ENCODE results near the gene SLC16A8. TPM values are rescaled to one million over a fixed set of nuclear protein-coding genes. Genes with fewer than 3 reads are reported as not detected.
"Not testable (repeated sequence)": the region's sequence is repeated elsewhere in the genome, so short reads cannot be mapped to it uniquely, and the experiment has no call there.

The SLC16A8 gene, protein sequence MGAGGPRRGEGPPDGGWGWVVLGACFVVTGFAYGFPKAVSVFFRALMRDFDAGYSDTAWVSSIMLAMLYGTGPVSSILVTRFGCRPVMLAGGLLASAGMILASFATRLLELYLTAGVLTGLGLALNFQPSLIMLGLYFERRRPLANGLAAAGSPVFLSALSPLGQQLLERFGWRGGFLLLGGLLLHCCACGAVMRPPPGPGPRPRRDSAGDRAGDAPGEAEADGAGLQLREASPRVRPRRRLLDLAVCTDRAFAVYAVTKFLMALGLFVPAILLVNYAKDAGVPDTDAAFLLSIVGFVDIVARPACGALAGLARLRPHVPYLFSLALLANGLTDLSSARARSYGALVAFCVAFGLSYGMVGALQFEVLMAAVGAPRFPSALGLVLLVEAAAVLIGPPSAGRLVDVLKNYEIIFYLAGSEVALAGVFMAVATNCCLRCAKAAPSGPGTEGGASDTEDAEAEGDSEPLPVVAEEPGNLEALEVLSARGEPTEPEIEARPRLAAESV
- 1 to 10 TPM; 1.2 to 3.5 (median 2.2) TPM for polyA plus RNA-seq (ENCODE audit: insufficient read length in 10 of 10)
- long read RNA-seq, donor 1: 0 reads
- long read RNA-seq, donor 2: 0 reads
- long read RNA-seq, donor 3: 0 reads
- long read RNA-seq, donor 4: 0 reads
- long read RNA-seq, donor 5: 0 reads
- long read RNA-seq, donor 6: 0 reads
- long read RNA-seq, donor 7: 0 reads
- long read RNA-seq, donor 8: 0 reads
- long read RNA-seq, donor 9: 0 reads

DNA sequence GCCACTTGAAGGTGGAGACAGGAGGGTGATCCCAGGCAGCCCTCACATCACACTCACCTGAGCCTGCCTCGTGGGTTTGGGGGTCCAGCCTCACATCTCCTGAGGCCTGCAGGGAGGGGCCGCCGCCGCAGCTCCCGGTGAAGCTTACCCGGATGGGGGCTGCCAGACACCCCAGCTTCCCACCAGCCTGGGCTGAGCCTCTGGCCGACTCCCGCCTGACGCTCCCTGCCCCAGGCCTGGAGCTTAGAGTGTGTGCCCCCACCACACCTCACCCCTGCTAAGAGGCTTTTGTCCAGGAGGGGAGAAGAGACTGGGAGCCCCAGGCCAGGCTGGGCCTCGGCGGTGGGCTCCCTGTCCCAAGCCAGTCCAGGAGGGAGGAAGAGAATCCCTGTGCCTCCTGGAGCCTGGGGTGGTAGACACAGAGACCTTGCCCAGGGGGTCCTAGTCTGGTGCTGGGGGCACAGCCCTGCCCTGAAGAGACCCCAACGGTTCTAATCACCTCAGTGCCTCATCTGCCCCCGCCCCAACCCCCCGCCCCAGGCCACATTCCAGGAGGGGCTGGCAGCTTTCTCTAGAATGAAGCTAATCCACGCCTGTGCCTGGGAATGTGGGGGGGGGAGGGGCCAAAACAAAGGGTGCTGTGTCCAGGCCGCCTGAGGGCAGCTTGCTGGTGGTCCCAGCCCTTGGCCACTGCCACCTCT lies at the start of gene SLC16A8:
SLC16A8 (minus strand) TSS at position 254 of the 701 bp plus-strand sequence. CDS start 1,311 bp downstream, outside the sequence.
- no peak for DNase-seq

DNA sequence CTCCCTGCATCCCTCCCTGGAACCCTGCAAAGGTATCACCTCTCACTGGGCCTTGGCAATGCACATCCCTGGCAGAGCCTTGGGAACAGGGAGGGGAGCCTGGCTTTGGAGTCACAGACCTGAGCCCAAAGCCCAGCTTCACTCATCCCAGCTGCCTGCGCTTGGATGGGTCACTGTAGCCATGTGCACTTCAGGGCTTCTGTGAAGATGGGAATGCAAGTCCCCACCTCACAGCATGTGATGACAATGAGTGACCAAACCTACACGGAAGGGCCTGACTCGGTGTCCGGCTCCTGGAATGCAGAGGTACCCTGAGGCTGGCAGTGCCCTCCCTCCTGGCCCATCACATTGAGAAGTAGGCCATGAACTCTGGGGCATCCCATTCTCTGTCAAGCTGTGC lies 49.3 kb upstream of the SLC16A8 start:
- DNase-seq: no peak

DNA sequence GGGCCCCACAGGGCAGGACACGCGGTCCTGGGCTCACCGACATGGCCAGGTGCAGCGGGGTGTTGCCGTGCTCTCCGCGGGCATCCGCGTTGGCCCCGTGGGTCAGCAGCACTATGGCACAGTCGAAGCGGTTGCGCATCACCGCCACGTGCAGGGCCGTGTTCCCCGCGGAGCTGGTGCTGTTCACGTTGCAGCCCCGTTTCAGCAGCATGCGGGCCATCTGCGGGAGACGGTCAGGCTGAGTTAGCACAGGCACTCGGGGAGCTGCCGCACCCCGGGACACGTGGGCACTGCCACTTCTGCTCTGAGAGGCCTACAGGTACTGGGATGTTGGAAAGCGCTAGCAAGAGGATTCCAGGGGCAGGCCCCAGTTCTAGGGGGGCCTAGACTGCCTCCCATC lies 48.8 kb upstream of the SLC16A8 start:
- DNase-seq: no peak

DNA sequence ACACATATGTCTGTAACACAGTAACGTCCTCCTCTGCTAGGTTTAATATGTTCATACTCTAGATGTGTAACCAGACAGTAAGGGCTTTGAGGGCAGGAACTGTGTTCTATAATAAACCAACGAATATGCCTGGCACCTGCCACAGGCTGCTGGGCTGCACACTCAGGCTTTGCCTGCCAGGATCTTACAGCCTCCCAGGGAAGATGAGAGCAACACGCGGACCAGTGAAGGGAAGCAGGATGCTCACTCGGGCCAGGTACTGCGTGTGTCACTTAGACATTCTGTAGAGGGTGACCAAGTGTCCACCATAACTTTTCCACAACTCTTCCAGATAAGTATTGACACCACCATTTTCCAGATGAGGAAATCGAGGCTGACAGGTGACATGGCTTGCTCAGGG lies 48.2 kb upstream of the SLC16A8 start:
- no peak for DNase-seq

GRCh38 chr22:38131399-38131798 lies 47.4 kb upstream of the SLC16A8 start:
- no peak for DNase-seq

DNA sequence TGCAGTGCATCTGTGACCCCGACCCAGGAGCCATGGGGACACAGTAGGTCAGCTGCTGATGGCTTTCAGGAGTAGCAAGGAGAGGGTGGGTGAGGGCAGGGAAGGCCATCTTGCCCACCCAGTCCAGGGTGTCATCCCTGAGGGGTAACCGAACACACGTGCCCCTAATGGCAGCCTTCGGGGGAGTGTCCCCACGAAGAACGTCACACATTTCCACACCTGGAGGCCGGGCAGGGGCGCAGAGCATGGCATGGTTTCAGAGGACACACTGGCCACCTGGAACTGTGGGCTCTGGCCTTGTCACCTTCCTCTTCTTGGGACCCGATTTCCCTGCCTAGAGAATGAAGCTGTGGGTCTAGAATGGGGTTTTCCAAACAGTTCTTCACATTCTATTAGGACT lies 45.9 kb upstream of the SLC16A8 start:
- no peak for DNase-seq

DNA sequence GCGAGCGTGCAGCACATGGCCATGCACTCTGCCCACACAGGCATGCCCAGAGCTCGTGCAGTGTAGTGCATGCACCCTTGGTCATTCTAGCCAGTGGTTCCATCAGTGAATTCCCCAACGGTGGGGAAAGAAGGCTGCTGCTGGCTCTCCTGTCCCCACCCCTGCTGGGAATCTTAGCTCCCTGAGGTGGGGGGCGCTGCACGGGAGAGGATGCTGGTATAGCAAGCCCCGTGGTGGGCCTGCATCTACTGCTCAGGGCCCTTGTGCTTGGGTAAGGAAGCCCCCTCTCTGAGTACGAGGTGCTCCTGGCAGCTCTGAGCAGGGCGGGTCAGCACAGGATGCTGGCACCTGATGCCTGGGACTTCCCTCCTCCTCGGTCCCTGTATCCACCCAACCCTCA lies 45.0 kb upstream of the SLC16A8 start:
- DNase-seq: no peak

- no peak for DNase-seq
These were observed 43.9 kb upstream of the SLC16A8 start for GRCh38 chr22:38127869-38128268.

DNA sequence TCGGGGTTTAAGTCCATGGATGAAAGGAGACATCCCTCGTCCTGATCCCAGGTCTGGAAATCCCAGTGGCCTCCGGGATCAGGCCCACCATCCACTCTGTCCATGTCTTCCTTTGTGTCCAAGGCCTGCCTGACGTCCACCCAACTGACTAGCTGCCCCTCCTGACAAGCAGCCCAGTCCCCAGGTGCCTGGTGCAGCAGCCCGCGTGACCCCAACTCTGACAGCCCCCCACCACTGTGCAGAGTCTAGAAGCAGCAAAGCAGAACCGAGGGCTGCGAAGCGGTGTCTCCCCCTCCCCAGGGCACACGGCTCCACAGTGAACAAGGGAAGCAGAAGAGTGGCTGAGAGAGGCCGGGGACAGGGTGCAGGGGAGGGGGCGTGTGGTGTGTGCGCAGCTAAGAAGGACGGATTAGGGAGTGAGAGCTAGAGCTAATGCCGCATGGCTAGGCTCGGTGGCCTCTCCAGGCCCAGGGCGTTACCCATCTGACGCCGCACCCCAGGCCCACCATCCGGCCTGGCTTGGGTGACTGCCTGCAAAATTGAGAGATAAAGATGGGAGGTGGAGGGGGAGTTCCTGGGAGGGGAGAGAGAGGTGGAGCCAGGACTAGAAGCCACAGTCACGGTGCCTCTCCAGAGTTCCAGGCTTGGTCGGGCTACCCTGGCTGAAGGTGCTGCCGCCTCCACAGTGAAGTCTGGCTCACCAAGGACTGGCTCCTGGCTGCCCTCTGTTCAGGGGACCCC lies 43.1 kb upstream of the SLC16A8 start:
- DNase-seq: no peak

- no peak for DNase-seq
These were observed 41.8 kb upstream of the SLC16A8 start for GRCh38 chr22:38125751-38126201.

GRCh38 chr22:38125038-38125610 lies 41.1 kb upstream of the SLC16A8 start:
- no peak for DNase-seq

DNA sequence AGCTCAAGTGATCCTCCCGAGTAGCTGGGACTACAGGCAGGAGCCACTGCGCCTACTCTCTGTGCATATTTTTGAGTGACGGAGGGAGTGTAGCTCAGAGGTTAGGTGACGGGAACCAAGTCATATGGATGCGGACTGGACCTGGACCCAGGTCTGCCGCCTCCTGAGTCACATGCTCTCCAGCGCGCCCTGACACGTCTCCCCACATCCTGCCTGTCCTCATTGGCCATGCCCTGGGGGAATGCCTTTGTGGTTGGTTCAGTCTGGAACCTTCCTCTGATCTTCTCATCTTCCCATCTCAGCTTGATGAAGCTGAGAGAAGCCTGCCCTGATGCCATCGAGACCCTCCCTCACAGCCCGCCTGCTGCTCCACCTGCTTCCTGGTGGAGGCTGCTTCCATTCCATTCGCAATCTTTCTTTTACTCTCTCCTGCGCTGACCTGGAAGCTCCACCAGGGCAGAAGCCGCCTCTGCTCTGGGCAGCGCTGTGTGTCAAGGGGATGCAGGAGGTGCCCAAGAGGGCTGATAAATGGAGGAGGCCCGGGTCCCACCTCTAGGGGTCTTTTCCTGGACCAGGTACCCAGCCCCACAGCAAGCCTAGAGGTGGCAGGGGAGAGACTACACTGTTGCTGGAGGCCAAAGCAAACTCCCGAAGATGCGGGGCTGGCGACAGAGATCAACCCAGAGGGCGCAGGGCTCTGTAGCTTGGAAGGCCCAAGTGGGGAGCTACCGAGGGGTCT lies 40.4 kb upstream of the SLC16A8 start:
- no peak for DNase-seq

DNA sequence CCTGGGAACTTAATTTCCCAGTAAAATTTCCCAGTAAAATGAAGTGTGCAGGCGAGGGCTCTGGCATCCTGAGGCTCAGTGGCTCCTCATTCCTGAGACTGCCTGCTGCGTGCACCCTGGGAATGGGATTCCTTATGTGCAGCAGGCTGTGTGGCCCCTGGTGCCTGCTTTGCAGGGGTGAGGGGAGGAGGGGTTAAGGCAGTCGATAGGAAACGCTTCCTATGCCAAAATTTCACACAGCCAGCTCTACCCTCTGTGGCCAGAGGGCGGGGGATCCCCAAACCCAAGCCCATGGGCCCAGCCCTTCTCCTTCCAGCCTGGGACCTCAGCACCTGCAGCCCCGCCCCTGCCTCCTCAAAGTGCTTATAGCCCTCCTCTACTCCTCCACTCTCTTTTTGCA lies 38.6 kb upstream of the SLC16A8 start:
- no peak for DNase-seq

DNA sequence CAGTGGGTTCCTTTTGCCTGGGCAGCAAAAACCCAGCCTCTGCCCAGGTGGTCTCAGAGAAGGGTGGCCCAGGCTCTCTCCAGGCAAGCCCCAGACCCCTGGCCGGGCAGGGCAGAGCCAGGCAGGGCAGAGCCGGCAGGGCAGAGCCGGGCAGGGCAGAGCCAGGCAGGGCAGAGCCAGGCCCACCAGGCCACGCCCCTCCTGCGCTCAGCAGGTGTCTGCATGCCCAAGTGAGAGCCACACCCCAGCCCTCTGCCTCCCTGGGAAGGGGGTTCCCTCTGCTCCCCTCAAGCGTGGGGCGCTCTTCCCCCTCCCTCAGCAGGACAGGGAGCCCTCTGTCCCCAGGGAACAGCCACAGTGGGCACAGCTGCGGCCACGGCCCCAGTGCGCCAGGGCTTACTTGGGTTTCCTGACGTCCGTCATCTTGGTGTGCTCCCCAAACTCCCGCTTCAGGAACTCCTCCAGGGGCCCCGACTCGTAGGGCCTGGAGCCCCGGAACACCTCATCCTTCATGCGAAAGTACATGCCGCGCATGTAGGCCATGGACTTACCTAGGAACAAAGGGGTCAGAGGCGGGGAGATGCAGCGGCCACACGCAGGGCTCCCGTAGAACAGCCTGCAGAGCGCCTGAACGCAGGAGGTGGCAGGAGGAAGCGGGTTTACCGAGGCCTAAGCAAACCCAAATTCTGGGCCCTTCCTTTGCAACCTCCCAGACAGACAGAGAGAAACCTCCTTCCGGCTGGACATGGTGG lies 36.6 kb upstream of the SLC16A8 start:
- no peak for DNase-seq

DNA sequence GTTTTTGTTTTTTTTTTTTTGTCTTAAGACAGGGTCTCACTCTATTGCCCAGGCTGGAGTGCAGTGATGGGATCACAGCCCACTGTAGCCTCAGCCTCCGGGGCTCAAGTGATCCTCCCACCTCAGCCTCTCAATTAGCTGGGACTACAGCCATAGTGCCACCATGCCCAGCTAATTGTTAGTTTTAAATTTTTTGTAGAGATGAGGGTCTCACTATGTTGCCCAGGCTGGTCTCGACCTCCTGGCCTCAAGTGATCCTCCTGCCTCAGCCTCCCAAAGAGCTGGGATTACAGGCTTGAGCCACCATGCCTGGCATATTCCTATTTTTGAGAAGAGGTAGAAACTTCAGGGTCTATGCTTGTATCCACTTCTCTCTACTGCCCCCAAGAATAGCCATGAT lies 34.8 kb upstream of the SLC16A8 start:
- DNase-seq: not testable (repeated sequence)

GRCh38 chr22:38118182-38118581 lies 34.2 kb upstream of the SLC16A8 start:
- no peak for DNase-seq

GRCh38 chr22:38117556-38117955 lies 33.6 kb upstream of the SLC16A8 start:
- not testable (repeated sequence) for DNase-seq

- DNase-seq: no peak
These were observed 31.6 kb upstream of the SLC16A8 start for GRCh38 chr22:38115423-38116205.
